ENCODE data around the gene OSBPL10. TPM values are rescaled to one million over a fixed set of nuclear protein-coding genes. Genes with fewer than 3 reads are reported as not detected.

Gene OSBPL10
- total RNA-seq, 1 donor from 2014 or later: 40.6 TPM

- DNase-seq: no peak
Observed at GRCh38 chr3:31661286-31661685, 319.8 kb downstream of the OSBPL10 start.

DNA sequence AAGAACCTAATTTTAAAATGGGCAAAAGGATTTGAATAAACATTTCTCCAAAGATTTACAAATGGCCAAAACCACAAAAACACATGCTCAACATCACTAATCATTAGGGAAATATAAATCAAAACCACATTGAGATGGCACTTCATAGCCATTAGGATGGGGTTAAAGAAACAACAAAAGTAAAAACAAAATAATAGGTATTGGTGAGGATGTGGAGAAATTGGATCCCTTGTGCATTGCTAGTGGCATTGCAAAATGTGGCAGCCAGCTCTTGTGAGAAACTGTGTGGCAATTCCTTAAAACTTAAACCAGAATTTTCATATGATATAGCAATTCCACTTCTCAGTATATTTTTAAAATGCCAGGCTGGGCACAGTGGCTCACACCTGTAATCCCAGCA, 321.8 kb downstream of the OSBPL10 start:
- no peak for DNase-seq

GRCh38 chr3:31654998-31655397, 326.1 kb downstream of the OSBPL10 start:
- DNase-seq: no peak

GRCh38 chr3:31653464-31653863, 327.6 kb downstream of the OSBPL10 start:
- no peak for DNase-seq

DNA sequence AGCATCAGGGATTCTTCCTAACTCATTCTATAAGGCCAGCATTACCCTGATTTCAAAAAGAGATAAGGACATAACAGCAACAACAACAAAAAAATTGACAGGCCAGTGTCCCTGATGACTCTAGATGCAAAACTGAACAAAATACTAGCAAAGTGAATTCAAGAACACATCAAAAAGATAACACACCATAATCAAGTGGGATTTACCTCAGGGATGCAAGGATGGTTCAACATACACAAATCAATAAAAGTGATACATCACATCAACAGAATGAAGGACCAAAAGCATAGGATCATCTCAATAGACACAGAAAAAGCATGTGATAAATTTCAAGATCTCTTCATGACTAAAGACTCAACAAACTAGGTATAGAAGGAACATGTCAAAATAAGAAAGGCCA, 328.8 kb downstream of the OSBPL10 start:
- no peak for DNase-seq

GRCh38 chr3:31648286-31648968, 332.6 kb downstream of the OSBPL10 start:
- no peak for DNase-seq

DNA sequence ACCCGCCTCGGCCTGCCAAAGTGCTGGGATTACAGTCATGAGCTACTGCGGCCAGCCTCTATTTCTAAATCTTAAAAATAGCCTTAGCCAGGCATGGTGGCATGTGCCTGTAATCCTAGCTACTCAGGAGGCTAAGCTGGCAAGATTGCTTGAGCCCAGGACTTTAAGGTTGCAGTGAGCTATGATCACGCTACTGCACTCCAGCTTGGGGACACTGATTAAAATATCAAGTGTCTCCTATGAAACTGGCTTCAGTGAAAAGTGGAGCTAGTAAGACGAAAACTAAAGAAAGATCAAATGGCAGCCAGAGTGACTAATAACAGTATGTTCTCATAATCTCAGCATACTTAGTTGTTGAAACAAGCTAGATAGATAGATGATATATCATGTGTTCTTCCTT, 335.8 kb downstream of the OSBPL10 start:
- DNase-seq: no peak

GRCh38 chr3:31639828-31640227, 341.2 kb downstream of the OSBPL10 start:
- no peak for DNase-seq

- no peak for DNase-seq
Observed at GRCh38 chr3:31636694-31637442, 344.2 kb downstream of the OSBPL10 start.

DNA sequence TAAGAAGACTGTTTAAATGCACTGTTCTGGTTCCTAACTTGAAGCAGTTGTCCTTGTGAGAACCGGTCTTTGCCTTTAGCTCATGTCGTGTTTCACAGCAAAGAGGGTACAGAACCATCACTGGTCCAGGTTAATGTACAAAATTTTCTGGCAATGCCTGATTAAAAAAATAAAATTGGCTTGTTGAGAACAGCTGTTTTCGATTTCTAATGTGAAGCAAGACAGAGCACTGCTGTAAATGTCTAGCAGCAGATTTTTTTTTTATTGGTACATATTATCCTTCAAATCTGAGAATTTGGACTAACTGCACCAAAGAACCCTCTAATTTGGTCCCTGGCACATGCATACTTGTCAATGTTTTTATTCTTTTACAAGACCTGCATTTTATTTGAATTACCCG, 345.0 kb downstream of the OSBPL10 start:
- DNase-seq: peak; percentile 54

GRCh38 chr3:31635545-31635944, 345.5 kb downstream of the OSBPL10 start:
- DNase-seq: no peak

DNA sequence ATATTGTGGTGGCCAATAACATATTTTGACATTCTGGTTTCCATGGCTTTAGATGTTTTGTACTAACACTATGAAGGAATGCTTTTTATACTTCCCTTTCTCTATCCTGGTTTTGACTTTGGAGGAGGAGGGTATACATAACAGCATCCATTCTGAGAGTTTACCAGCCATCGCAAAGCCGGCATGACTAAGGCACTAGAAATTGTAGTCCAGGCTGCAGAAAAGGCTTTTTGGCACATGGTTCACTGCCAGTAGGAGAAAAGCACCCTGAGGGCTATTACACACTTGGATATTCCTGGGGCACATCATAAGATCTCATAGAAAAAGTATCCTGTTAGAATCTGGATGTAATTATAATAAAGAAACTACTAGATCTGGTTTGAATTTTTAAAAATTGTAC, 346.6 kb downstream of the OSBPL10 start:
- DNase-seq: no peak

- no peak for DNase-seq
Observed at GRCh38 chr3:31629054-31629453, 352.0 kb downstream of the OSBPL10 start.

DNA sequence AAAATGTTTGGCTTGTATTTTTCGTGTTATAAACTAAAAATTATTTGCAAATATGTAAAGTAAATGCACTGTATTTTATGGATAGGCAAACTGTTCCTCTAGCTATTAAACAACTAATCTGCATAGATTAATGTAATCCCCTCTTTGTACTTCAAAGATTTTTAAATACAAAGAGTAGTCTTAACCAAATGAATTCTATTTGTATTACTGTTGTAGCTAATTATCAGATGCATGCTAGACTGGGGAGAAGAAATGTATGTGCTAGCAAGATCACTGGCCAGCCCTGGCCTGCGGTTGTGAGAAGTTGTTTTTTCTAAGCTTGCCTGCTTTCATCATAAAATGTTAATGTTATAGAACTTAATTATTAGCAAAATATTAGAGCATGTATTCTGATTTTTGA, 355.7 kb downstream of the OSBPL10 start:
- DNase-seq: no peak

DNA sequence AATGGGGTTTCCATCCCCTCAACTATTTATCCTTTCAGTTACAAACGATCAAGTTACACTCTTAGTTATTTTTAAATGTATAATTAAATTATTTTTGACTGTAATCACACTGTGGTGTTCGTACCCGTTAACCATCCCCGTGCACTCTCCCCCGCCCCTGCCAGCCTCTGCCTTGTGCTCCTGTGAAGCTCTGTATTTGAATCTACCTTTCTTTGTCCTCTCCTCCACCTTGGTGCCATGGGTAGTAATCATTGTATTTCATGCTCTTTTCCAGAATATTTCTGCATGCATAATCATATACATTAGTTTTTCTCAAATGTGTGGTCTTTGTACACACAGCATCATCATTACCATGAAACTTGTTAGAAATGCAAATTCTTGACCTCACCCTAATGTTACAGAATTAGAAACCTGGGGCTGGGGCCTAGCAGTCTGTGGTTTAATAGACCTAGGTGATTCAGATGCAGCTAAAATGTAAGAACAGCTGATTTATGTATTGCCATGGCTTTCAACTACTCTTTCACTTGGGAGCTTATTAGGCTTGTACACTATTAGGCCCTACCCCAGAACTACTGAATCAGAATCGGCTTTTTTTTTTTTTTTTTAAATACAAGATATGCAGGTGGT, 356.9 kb downstream of the OSBPL10 start:
- DNase-seq: no peak

GRCh38 chr3:31622636-31623288, 358.3 kb downstream of the OSBPL10 start:
- DNase-seq: no peak

GRCh38 chr3:31621314-31621713, 359.7 kb downstream of the OSBPL10 start:
- DNase-seq: no peak

- DNase-seq: no peak
Observed at GRCh38 chr3:31620656-31621055, 360.4 kb downstream of the OSBPL10 start.

DNA sequence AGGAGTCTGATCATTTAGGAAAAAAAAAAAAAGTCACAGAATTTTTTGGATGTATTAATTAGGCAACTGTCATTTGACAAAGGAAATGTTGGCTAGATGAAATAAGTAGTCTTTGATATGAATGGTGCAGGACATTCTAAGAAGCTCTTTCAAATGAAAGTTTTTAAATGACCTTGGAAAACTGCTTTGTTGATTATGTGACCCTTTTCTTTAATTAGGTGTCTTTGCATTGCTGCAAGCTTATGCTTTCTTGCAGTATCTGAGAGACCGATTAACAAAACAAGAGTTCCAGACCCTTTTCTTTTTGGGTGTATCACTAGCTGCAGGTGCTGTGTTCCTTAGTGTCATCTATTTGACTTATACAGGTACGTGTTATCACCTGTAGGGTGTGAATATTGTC, 364.4 kb downstream of the OSBPL10 start:
- DNase-seq: no peak

- no peak for DNase-seq
Observed at GRCh38 chr3:31615071-31615875, 365.8 kb downstream of the OSBPL10 start.

DNA sequence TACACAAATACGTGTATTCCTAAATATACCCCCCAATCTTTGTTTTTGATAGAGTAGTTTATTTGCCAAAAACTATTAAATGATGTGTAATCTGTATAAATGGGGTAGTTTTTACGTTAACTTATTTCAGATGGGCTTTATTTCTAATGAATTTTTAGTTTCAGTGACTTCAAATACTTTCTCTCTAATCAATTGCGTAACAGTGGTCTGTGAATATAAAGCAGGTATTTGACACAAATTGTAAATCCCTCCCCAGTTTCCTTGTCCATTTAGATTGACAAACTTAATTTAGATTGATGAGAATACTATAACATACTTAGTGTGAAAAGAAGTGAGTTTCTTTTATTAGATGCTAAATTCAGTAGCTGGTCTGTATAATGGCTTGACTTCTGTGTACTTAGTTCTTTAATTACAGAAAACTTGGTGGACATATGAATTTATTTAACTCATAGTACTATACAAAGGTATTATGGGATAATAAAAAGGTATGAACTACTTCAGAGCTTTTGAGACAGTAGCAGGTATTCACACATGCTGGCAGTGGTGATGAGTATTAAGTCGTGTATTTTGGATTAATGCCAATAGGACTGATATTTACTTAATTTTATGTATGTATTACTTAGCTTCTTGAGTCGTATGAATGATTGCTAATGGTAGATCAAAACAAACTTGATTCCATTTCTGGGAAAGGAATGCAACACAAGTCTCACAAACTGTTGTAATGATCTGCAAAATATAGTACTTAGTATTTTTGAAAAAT, 366.7 kb downstream of the OSBPL10 start:
- no peak for DNase-seq
